Common myeloid progenitor, CD34-positive (primary cell): Measurements from ENCODE around the gene FALEC.

Source experiments
- CTCF ChIA-PET: fragments of 350-600 bp; sonication (Branson Sonifier 250); formaldehyde crosslinking; loops from one replicate; lab custom pipeline; 2021; ENCODE audit warnings: antibody characterized with exemption; lab: Charles Lee
- POLR2A ChIA-PET: fragments of 350-600 bp; sonication (Branson Sonifier 250); formaldehyde crosslinking; loops from one replicate; lab custom pipeline; 2021; ENCODE audit warnings: antibody characterized with exemption; lab: Charles Lee
- DNase-seq, 3 donors: peaks; one replicate each; pipeline versions ENCODE4 v3.0.0 to v3.0.0-alpha.2; 2013
- H3K27ac ChIP-seq, 2 experiments: 1 replicate in 1 of 2; 2 replicates in 1 of 2; pipeline ENCODE4 v1.7.0; 2013; ENCODE audit warnings: inconsistent platforms in 2 of 2, low read length in 2 of 2, mild to moderate bottlenecking in 2 of 2, low read depth in 1 of 2, moderate library complexity in 1 of 2; ENCODE audit not compliant: severe bottlenecking in 2 of 2, insufficient read depth in 1 of 2, poor library complexity in 1 of 2
- H3K27me3 ChIP-seq, 5 experiments: replicated peaks in 2 of 5; 1 replicate in 3 of 5; 2 replicates in 2 of 5; pipeline versions ENCODE4 v1.6.1 to v1.7.0; 2013; ENCODE audit warnings: low read length in 4 of 5, mild to moderate bottlenecking in 2 of 5, moderate library complexity in 2 of 5, inconsistent platforms in 1 of 5; ENCODE audit not compliant: insufficient read depth in 5 of 5, control insufficient read depth in 4 of 5
- H3K36me3 ChIP-seq, 4 experiments: 1 replicate in 2 of 4; 2 replicates in 2 of 4; pipeline versions ENCODE4 v1.6.1 to v1.7.0; 2013; ENCODE audit warnings: low read length in 3 of 4, control low read depth in 1 of 4, mild to moderate bottlenecking in 1 of 4; ENCODE audit not compliant: control insufficient read depth in 4 of 4, insufficient read depth in 4 of 4
- H3K4me1 ChIP-seq, 4 experiments: 1 replicate in 3 of 4; 2 replicates in 1 of 4; pipeline versions ENCODE4 v1.6.1 to v1.7.1; 2013; ENCODE audit warnings: low read length in 3 of 4, mild to moderate bottlenecking in 3 of 4, control low read depth in 1 of 4, inconsistent platforms in 1 of 4, moderate library complexity in 1 of 4; ENCODE audit not compliant: control insufficient read depth in 4 of 4, insufficient read depth in 4 of 4; ENCODE audit errors: control extremely low read depth in 1 of 4
- H3K4me3 ChIP-seq, 7 experiments: 1 replicate in 4 of 7; 2 replicates in 3 of 7; pipeline versions ENCODE4 v1.5.1 to v1.7.0; 2013; ENCODE audit warnings: mild to moderate bottlenecking in 7 of 7, low read length in 6 of 7, moderate library complexity in 6 of 7, inconsistent platforms in 2 of 7, low read depth in 2 of 7, control low read depth in 1 of 7; ENCODE audit not compliant: insufficient read depth in 4 of 7, control insufficient read depth in 1 of 7; ENCODE audit errors: extremely low read depth in 1 of 7
- H3K9me3 ChIP-seq, 5 experiments: 1 replicate in 4 of 5; 2 replicates in 1 of 5; pipeline versions ENCODE4 v1.6.1 to v1.7.1; 2013; ENCODE audit warnings: low read length in 4 of 5, mild to moderate bottlenecking in 2 of 5, inconsistent platforms in 1 of 5, low read depth in 1 of 5, moderate library complexity in 1 of 5; ENCODE audit not compliant: control insufficient read depth in 4 of 5, insufficient read depth in 2 of 5; ENCODE audit errors: control extremely low read depth in 1 of 5
- WGBS: methylation state at CpG from one replicate; pipeline ENCODE4 v1.1.5; 2013; ENCODE audit not compliant: insufficient coverage; 5-methylcytosine and 5-hydroxymethylcytosine counted together

FALEC gene

GRCh38 chr1:150575072-150575489 is 59.5 kb downstream of the FALEC start:
- Histone ChIP-seq H3K4me3 (peak overlapping the region in 5 of 7 experiments; percentile 52 to 100 (median 99)), H3K36me3 (peaks cover 18 to 65% (median 49%) of the 10 kb centered on the region in 4 experiments), H3K27me3 (no peaks in the 10 kb centered on the region), H3K4me1 (peaks cover 21 to 31% (median 26%) of the 10 kb centered on the region in 4 experiments), H3K9me3 (no peaks in the 10 kb centered on the region), H3K27ac (peak overlapping the region in 1 of 2 experiments; percentile 58)
- DNase-seq: no peak
- ChIA-PET CTCF (interaction anchor here (0.9 to 11.1 kb wide), 6 partner anchors 14 to 53 kb away, joined by 3 to 150 read pairs (median 4); no protein-coding TSS in a partner anchor), POLR2A (interaction anchor here (1.1 to 8.5 kb wide), 3 partner anchors 13 to 48 kb away, joined by 4 to 77 read pairs (median 4); no protein-coding TSS in a partner anchor)
- WGBS: 88% methylated on average over 1 of the region's 4 CpGs

GRCh38 chr1:150575518-150576366 is 60.2 kb downstream of the FALEC start:
- no peaks in the 10 kb centered on the region for H3K27me3 ChIP-seq
- peaks cover 25 to 34% (median 30%) of the 10 kb centered on the region in 4 experiments for H3K4me1 ChIP-seq
- H3K4me3 ChIP-seq: peak overlapping the region in 6 of 7 experiments; percentile 52 to 100 (median 99)
- H3K36me3 ChIP-seq: peaks cover 18 to 65% (median 48%) of the 10 kb centered on the region in 4 experiments
- peak in 1 of 3 donors; percentile 6 for DNase-seq
- H3K27ac ChIP-seq: peak overlapping the region in 1 of 2 experiments; percentile 98
- ChIA-PET POLR2A (interaction anchor here (1.1 to 8.5 kb wide), 5 partner anchors 8 to 47 kb away, joined by 4 to 77 read pairs (median 10); no protein-coding TSS in a partner anchor), CTCF (interaction anchor here (0.9 to 11.1 kb wide), 11 partner anchors 9 to 52 kb away, joined by 3 to 150 read pairs (median 4); no protein-coding TSS in a partner anchor)
- 71% methylated on average over 1 of the region's 1 CpG for WGBS
- H3K9me3 ChIP-seq: no peaks in the 10 kb centered on the region

- CTCF ChIA-PET: interaction anchor here (1.2 to 11.1 kb wide), 10 partner anchors 8 to 51 kb away, joined by 3 to 150 read pairs (median 4); no protein-coding TSS in a partner anchor
- DNase-seq: no peak
Observed at GRCh38 chr1:150576367-150576711, 60.8 kb downstream of the FALEC start.

GRCh38 chr1:150576794-150577556 is 61.4 kb downstream of the FALEC start:
- Histone ChIP-seq H3K27me3 (no peaks in the 10 kb centered on the region), H3K4me1 (peaks cover 25 to 34% (median 30%) of the 10 kb centered on the region in 4 experiments), H3K9me3 (no peaks in the 10 kb centered on the region), H3K4me3 (peak overlapping the region in 6 of 7 experiments; percentile 91 to 100 (median 99)), H3K36me3 (peaks cover 18 to 60% (median 47%) of the 10 kb centered on the region in 4 experiments), H3K27ac (peak overlapping the region; percentile 97 to 98)
- POLR2A ChIA-PET: interaction anchor here (0.9 to 8.5 kb wide), 5 partner anchors 9 to 54 kb away, joined by 3 to 77 read pairs (median 10); partner anchors contain the start of gene ENSA
- CTCF ChIA-PET: interaction anchor here (1.2 to 11.1 kb wide), 9 partner anchors 8 to 45 kb away, joined by 3 to 150 read pairs (median 4); no protein-coding TSS in a partner anchor
- DNase-seq: peak in 1 of 3 donors; percentile 13
- 59% methylated on average over 2 of the region's 2 CpGs for WGBS

More at GRCh38 chr1:150576367-150576711, 60.8 kb downstream of the FALEC start:
- no peaks in the 10 kb centered on the region for H3K27me3 ChIP-seq
- POLR2A ChIA-PET: interaction anchor here (1.6 to 8.5 kb wide), 3 partner anchors 9 to 36 kb away, joined by 10 to 77 read pairs (median 12); no protein-coding TSS in a partner anchor
- peak overlapping the region in 6 of 7 experiments; percentile 91 to 100 (median 99) for H3K4me3 ChIP-seq
- H3K4me1 ChIP-seq: peaks cover 25 to 34% (median 30%) of the 10 kb centered on the region in 4 experiments
- no peaks in the 10 kb centered on the region for H3K9me3 ChIP-seq
- peak overlapping the region; percentile 97 to 98 for H3K27ac ChIP-seq
- no CpG with 5 or more reads among the region's 4 CpGs for WGBS
- H3K36me3 ChIP-seq: peaks cover 18 to 61% (median 47%) of the 10 kb centered on the region in 4 experiments

GRCh38 chr1:150577557-150578271 is 62.2 kb downstream of the FALEC start:
- Histone ChIP-seq H3K4me3 (peak overlapping the region in 6 of 7 experiments; percentile 91 to 100 (median 99)), H3K27me3 (no peaks in the 10 kb centered on the region), H3K9me3 (no peaks in the 10 kb centered on the region), H3K27ac (peak overlapping the region; percentile 97 to 98), H3K36me3 (peaks cover 18 to 57% (median 47%) of the 10 kb centered on the region in 4 experiments), H3K4me1 (peaks cover 25 to 34% (median 32%) of the 10 kb centered on the region in 4 experiments)
- DNase-seq: no peak
- WGBS: 13% methylated on average over 10 of the region's 11 CpGs
- ChIA-PET CTCF (interaction anchor here (1.2 to 11.1 kb wide), 10 partner anchors 10 to 45 kb away, joined by 3 to 150 read pairs (median 6); no protein-coding TSS in a partner anchor), POLR2A (interaction anchor here (0.6 to 8.5 kb wide), 10 partner anchors 10 to 86 kb away, joined by 3 to 77 read pairs (median 14); partner anchors contain the start of gene ENSA)
